ENCODE data around the gene DCPS. TPM values are rescaled to one million over a fixed set of nuclear protein-coding genes. Genes with fewer than 3 reads are reported as not detected.
"Not testable (repeated sequence)": the region's sequence is repeated elsewhere in the genome, so short reads cannot be mapped to it uniquely, and the experiment has no call there.

The DCPS gene
- total and polyA plus RNA-seq, 2 experiments from 2014 or later: 12.1 to 26.1 TPM

GRCh38 chr11:126345759-126346585, 42.1 kb downstream of the DCPS start:
- Histone ChIP-seq H3K79me2 (ENCODE audit: insufficient read depth) (peaks cover 30% of the 10 kb centered on the region), H3K27me3 (replicated peaks; ENCODE audit: insufficient read depth) (no peaks in the 10 kb centered on the region), H2AFZ (peak overlapping the region; percentile 53), H3K9ac (peak overlapping the region; percentile 68), H4K20me1 (ENCODE audit: insufficient read depth) (no peaks in the 10 kb centered on the region), H3F3A (ENCODE audit: insufficient read depth) (peaks cover 31% of the 10 kb centered on the region), H3K9me3 (ENCODE audit: low read depth) (no peaks in the 10 kb centered on the region), H3K9me2 (ENCODE audit: insufficient read depth) (no peaks in the 10 kb centered on the region), H3K4me1 (ENCODE audit: insufficient read depth) (peaks cover 53% of the 10 kb centered on the region), H3K36me3 (ENCODE audit: low read depth) (no peaks in the 10 kb centered on the region), H3K27ac (peak overlapping the region; percentile 89), H3K4me3 (peak overlapping the region; percentile 4), H3K4me2 (ENCODE audit: unreplicated experiment) (peak overlapping the region; percentile 36)
- WGBS, 2 experiments (ENCODE audit: low coverage in 1 of 2, low lambda C conversion rate in 2 of 2, missing lambda C conversion rate in 2 of 2): 16 to 22% methylated on average over 17 of the region's 17 CpGs
- peak; percentile 86 for DNase-seq
- in situ Hi-C loops (cut with MboI): no loop called here
- TF ChIP-seq EZH2phosphoT487 (IDR thresholded peaks at IDR 0.05; ENCODE audit: insufficient read depth, low read depth) (no peak), EZH2 (IDR thresholded peaks at IDR 0.05; ENCODE audit: insufficient read depth, poor library complexity, severe bottlenecking) (no peak)

GRCh38 chr11:126346586-126346940, 42.7 kb downstream of the DCPS start:
- 50 to 65% methylated on average over 1 of the region's 1 CpG for WGBS, 2 experiments (ENCODE audit: low coverage in 1 of 2, low lambda C conversion rate in 2 of 2, missing lambda C conversion rate in 2 of 2)
- Histone ChIP-seq H2AFZ (peak overlapping the region; percentile 53; the same call in 1 of the 2 replicates), H3K79me2 (ENCODE audit: insufficient read depth) (peaks cover 36% of the 10 kb centered on the region), H3K9me3 (ENCODE audit: low read depth) (no peaks in the 10 kb centered on the region), H3K4me1 (ENCODE audit: insufficient read depth) (peaks cover 51% of the 10 kb centered on the region), H3K9me2 (ENCODE audit: insufficient read depth) (no peaks in the 10 kb centered on the region), H3F3A (ENCODE audit: insufficient read depth) (peaks cover 27% of the 10 kb centered on the region), H4K20me1 (ENCODE audit: insufficient read depth) (no peaks in the 10 kb centered on the region), H3K27me3 (replicated peaks; ENCODE audit: insufficient read depth) (no peaks in the 10 kb centered on the region), H3K27ac (peak overlapping the region; percentile 89), H3K4me2 (ENCODE audit: unreplicated experiment) (peak overlapping the region; percentile 36), H3K4me3 (peak overlapping the region; percentile 4), H3K9ac (peak overlapping the region; percentile 68), H3K36me3 (ENCODE audit: low read depth) (no peaks in the 10 kb centered on the region)
- TF ChIP-seq EZH2 (IDR thresholded peaks at IDR 0.05; ENCODE audit: insufficient read depth, poor library complexity, severe bottlenecking) (no peak), EZH2phosphoT487 (IDR thresholded peaks at IDR 0.05; ENCODE audit: insufficient read depth, low read depth) (no peak)
- in situ Hi-C loops (cut with MboI): no loop called here
- DNase-seq: no peak

- H3K27me3 ChIP-seq (replicated peaks; ENCODE audit: insufficient read depth); in situ Hi-C loops (cut with MboI); H3K9me3 ChIP-seq (ENCODE audit: low read depth); H3K9me2 ChIP-seq (ENCODE audit: insufficient read depth); H3K36me3 ChIP-seq (ENCODE audit: low read depth); H4K20me1 ChIP-seq (ENCODE audit: insufficient read depth); H2AFZ ChIP-seq: not testable (repeated sequence)
- Histone ChIP-seq H3F3A (ENCODE audit: insufficient read depth) (peaks cover 23% of the 10 kb centered on the region), H3K79me2 (ENCODE audit: insufficient read depth) (peaks cover 40% of the 10 kb centered on the region), H3K9ac (peak overlapping the region; percentile 68), H3K4me1 (ENCODE audit: insufficient read depth) (peaks cover 51% of the 10 kb centered on the region), H3K4me2 (ENCODE audit: unreplicated experiment) (peak overlapping the region; percentile 36), H3K4me3 (peak overlapping the region; percentile 4; the same call in 1 of the 2 replicates), H3K27ac (peak overlapping the region; percentile 89)
- DNase-seq: peak; percentile 51
- WGBS, 2 experiments (ENCODE audit: low coverage in 1 of 2, low lambda C conversion rate in 2 of 2, missing lambda C conversion rate in 2 of 2): 36 to 53% methylated on average over 6 to 7 of the region's 7 CpGs
Measured at GRCh38 chr11:126346946-126347345, 43.1 kb downstream of the DCPS start.

- H2AFZ ChIP-seq: no peak overlapping the region
- no peak overlapping the region for H3K4me3 ChIP-seq
- H3K27me3 ChIP-seq (replicated peaks; ENCODE audit: insufficient read depth): no peaks in the 10 kb centered on the region
- H3K36me3 ChIP-seq (ENCODE audit: low read depth): no peaks in the 10 kb centered on the region
- no peak for DNase-seq
- no peaks in the 10 kb centered on the region for H4K20me1 ChIP-seq (ENCODE audit: insufficient read depth)
- in situ Hi-C loops (cut with MboI): no loop called here
- H3K4me2 ChIP-seq (ENCODE audit: unreplicated experiment): no peak overlapping the region
- no peak overlapping the region for H3K9ac ChIP-seq
- WGBS, 2 experiments (ENCODE audit: low coverage in 1 of 2, low lambda C conversion rate in 2 of 2, missing lambda C conversion rate in 2 of 2): 79 to 80% methylated on average over 16 to 17 of the region's 17 CpGs
- TF ChIP-seq EZH2 (IDR thresholded peaks at IDR 0.05; ENCODE audit: insufficient read depth, poor library complexity, severe bottlenecking) (no peak), EZH2phosphoT487 (IDR thresholded peaks at IDR 0.05; ENCODE audit: insufficient read depth, low read depth) (no peak)
- H3F3A ChIP-seq (ENCODE audit: insufficient read depth): peaks cover 29% of the 10 kb centered on the region
- H3K9me3 ChIP-seq (ENCODE audit: low read depth): no peaks in the 10 kb centered on the region
- H3K79me2 ChIP-seq (ENCODE audit: insufficient read depth): peaks cover 50% of the 10 kb centered on the region
- no peaks in the 10 kb centered on the region for H3K9me2 ChIP-seq (ENCODE audit: insufficient read depth)
- H3K4me1 ChIP-seq (ENCODE audit: insufficient read depth): peaks cover 57% of the 10 kb centered on the region
- H3K27ac ChIP-seq: peak overlapping the region; percentile 63; the same call in 1 of the 2 replicates
Measured at GRCh38 chr11:126347751-126348668, 44.1 kb downstream of the DCPS start.
